ENCODE measurements around the gene SLC30A3. TPM values are rescaled to one million over a fixed set of nuclear protein-coding genes. Genes with fewer than 3 reads are reported as not detected.

The SLC30A3 gene
- 0.66 and 1.2 TPM in 2 replicates for total RNA-seq (2014; rRNA removed; shearing (Covaris generic))

GRCh38 chr2:27262379-27263286, at the start of gene SLC30A3:
TSS of gene SLC30A3 (minus strand) at chr2:27263047. CDS start at chr2:27262906, 141 bp downstream.

GRCh38 chr2:27308359-27308881, 45.6 kb upstream of the SLC30A3 start, which contains the start of gene UCN:
TSS of gene UCN (minus strand) at chr2:27308445. CDS start at chr2:27307895, 550 bp downstream.

GRCh38 chr2:27281855-27282559, 19.2 kb upstream of the SLC30A3 start, which contains the start of gene TRIM54:
TSS of gene TRIM54 (plus strand) at chr2:27282429. CDS start at chr2:27282732, 303 bp downstream.

GRCh38 chr2:27275211-27276150, 12.6 kb upstream of the SLC30A3 start, which contains the start of gene DNAJC5G:
TSS of gene DNAJC5G (plus strand) at chr2:27275433. CDS start at chr2:27276729, 1,296 bp downstream.

GRCh38 chr2:27217173-27218121, 45.4 kb downstream of the SLC30A3 start, which contains the start of gene CAD:
TSS of gene CAD (plus strand) at chr2:27217369. CDS start at chr2:27217552, 183 bp downstream.

GRCh38 chr2:27211943-27212625, 50.8 kb downstream of the SLC30A3 start, which contains the start of the genes ATRAID and SLC5A6:
TSS of gene ATRAID (plus strand) at chr2:27212041. CDS start at chr2:27212369, 328 bp downstream.
TSS of gene SLC5A6 (minus strand) at chr2:27212268. CDS start at chr2:27207650, 4,618 bp downstream.

Other genes starting within 250 kb of the SLC30A3 start
- 38.3 and 48.0 TPM in 2 replicates for gene TMEM214, start 230.1 kb downstream of the SLC30A3 start, total RNA-seq (2014; rRNA removed; shearing (Covaris generic))
- gene AGBL5, start 211.4 kb downstream of the SLC30A3 start, total RNA-seq (2014; rRNA removed; shearing (Covaris generic)) = 22.2 and 25.4 TPM in 2 replicates
- gene OST4, start 191.4 kb downstream of the SLC30A3 start, total RNA-seq (2014; rRNA removed; shearing (Covaris generic)) = 146 and 169 TPM in 2 replicates
- 88.5 and 90.6 TPM in 2 replicates for gene EMILIN1, start 184.4 kb downstream of the SLC30A3 start, total RNA-seq (2014; rRNA removed; shearing (Covaris generic))
- gene KHK, start 176.3 kb downstream of the SLC30A3 start, total RNA-seq (2014; rRNA removed; shearing (Covaris generic)) = 4.5 and 6.0 TPM in 2 replicates
- 19.0 and 23.2 TPM in 2 replicates for gene CGREF1, start 143.9 kb downstream of the SLC30A3 start, total RNA-seq (2014; rRNA removed; shearing (Covaris generic))
- 0.30 and 0.53 TPM in 2 replicates for gene ABHD1, start 139.2 kb downstream of the SLC30A3 start, total RNA-seq (2014; rRNA removed; shearing (Covaris generic))
- 53.7 and 60.9 TPM in 2 replicates for gene PREB, start 128.4 kb downstream of the SLC30A3 start, total RNA-seq (2014; rRNA removed; shearing (Covaris generic))
- not detected in 2 replicates for gene PRR30, start 123.6 kb downstream of the SLC30A3 start, total RNA-seq (2014; rRNA removed; shearing (Covaris generic))
- gene TCF23, start 114.0 kb downstream of the SLC30A3 start, total RNA-seq (2014; rRNA removed; shearing (Covaris generic)) = not detected in 2 replicates
- gene ATRAID, start 51.0 kb downstream of the SLC30A3 start, total RNA-seq (2014; rRNA removed; shearing (Covaris generic)) = 107 and 130 TPM in 2 replicates
- gene SLC5A6, start 50.8 kb downstream of the SLC30A3 start, total RNA-seq (2014; rRNA removed; shearing (Covaris generic)) = 44.8 and 48.4 TPM in 2 replicates
- 57.4 and 66.2 TPM in 2 replicates for gene CAD, start 45.7 kb downstream of the SLC30A3 start, total RNA-seq (2014; rRNA removed; shearing (Covaris generic))
- not detected in 2 replicates for gene DNAJC5G, start 12.4 kb upstream of the SLC30A3 start, total RNA-seq (2014; rRNA removed; shearing (Covaris generic))
- 0.05 TPM in 1 of 2 replicates, not detected in the other for gene TRIM54, start 19.4 kb upstream of the SLC30A3 start, total RNA-seq (2014; rRNA removed; shearing (Covaris generic))
- 6.6 and 9.2 TPM in 2 replicates for gene UCN, start 45.4 kb upstream of the SLC30A3 start, total RNA-seq (2014; rRNA removed; shearing (Covaris generic))
- 89.7 and 100 TPM in 2 replicates for gene MPV17, start 60.0 kb upstream of the SLC30A3 start, total RNA-seq (2014; rRNA removed; shearing (Covaris generic))
- 55.7 and 61.9 TPM in 2 replicates for gene GTF3C2, start 93.7 kb upstream of the SLC30A3 start, total RNA-seq (2014; rRNA removed; shearing (Covaris generic))
- 33.2 and 38.4 TPM in 2 replicates for gene EIF2B4, start 107.3 kb upstream of the SLC30A3 start, total RNA-seq (2014; rRNA removed; shearing (Covaris generic))
- 119 and 144 TPM in 2 replicates for gene SNX17, start 107.6 kb upstream of the SLC30A3 start, total RNA-seq (2014; rRNA removed; shearing (Covaris generic))
- 22.8 and 24.3 TPM in 2 replicates for gene ZNF513, start 117.7 kb upstream of the SLC30A3 start, total RNA-seq (2014; rRNA removed; shearing (Covaris generic))
- 165 and 169 TPM in 2 replicates for gene PPM1G, start 146.5 kb upstream of the SLC30A3 start, total RNA-seq (2014; rRNA removed; shearing (Covaris generic))
- gene NRBP1, start 165.6 kb upstream of the SLC30A3 start, total RNA-seq (2014; rRNA removed; shearing (Covaris generic)) = 67.3 and 72.5 TPM in 2 replicates
- gene KRTCAP3, start 179.3 kb upstream of the SLC30A3 start, total RNA-seq (2014; rRNA removed; shearing (Covaris generic)) = 0.60 TPM in 1 of 2 replicates, not detected in the other
- gene IFT172, start 226.7 kb upstream of the SLC30A3 start, total RNA-seq (2014; rRNA removed; shearing (Covaris generic)) = 26.5 and 29.8 TPM in 2 replicates
- 3.2 and 3.8 TPM in 2 replicates for gene FNDC4, start 232.2 kb upstream of the SLC30A3 start, total RNA-seq (2014; rRNA removed; shearing (Covaris generic))
- gene GCKR, start 233.8 kb upstream of the SLC30A3 start, total RNA-seq (2014; rRNA removed; shearing (Covaris generic)) = not detected in 2 replicates

Measured in A375 (cell line).